T-helper 2 cell treated with Interferon-gamma antibody and Interleukin-4, amounts not matched to agents 100 ng/mL and 5 ng/mL, for 36 hours (primary cell): ENCODE measurements around the gene ACBD6. TPM values are rescaled to one million over a fixed set of nuclear protein-coding genes. Genes with fewer than 3 reads are reported as not detected.

ENCODE experiments used
- intact Hi-C: fragments of 100-400 bp; cut with micrococcal nuclease; formaldehyde crosslinking; loops from one replicate; pipeline ENCODE4 v1.15.1; 2023
- total RNA-seq: library from RNA; stranded (reverse); gene quantifications from 2 replicates; pipeline ENCODE4 v1.2.3, GENCODE V29; 2022

The ACBD6 gene
- total RNA-seq, 1 donor from 2014 or later: 47.6 TPM

GRCh38 chr1:180248731-180249681 lies 253.4 kb downstream of the ACBD6 start:
- intact Hi-C loops: no loop called here

- intact Hi-C loops: no loop called here
Observed at GRCh38 chr1:180248176-180248575, 254.2 kb downstream of the ACBD6 start.

GRCh38 chr1:180247580-180247979 lies 254.8 kb downstream of the ACBD6 start:
- intact Hi-C loops: no loop called here

- intact Hi-C loops: no loop called here
Observed at GRCh38 chr1:180247061-180247460, 255.3 kb downstream of the ACBD6 start.

GRCh38 chr1:180246579-180246978 lies 255.8 kb downstream of the ACBD6 start:
- intact Hi-C loops: no loop called here

- intact Hi-C loops: no loop called here
Observed at GRCh38 chr1:180244840-180245239, 257.5 kb downstream of the ACBD6 start.

- intact Hi-C loops: no loop called here
Observed at GRCh38 chr1:180243517-180244221, 258.7 kb downstream of the ACBD6 start.

- intact Hi-C loops: no loop called here
Observed at GRCh38 chr1:180241716-180242544, 260.4 kb downstream of the ACBD6 start.

- intact Hi-C loops: loop anchor here (5.0 kb wide), 1 partner anchor 1243 kb away; the partner anchor contains the start of gene CACNA1E
Observed at GRCh38 chr1:180239145-180240096, 263.0 kb downstream of the ACBD6 start.

- intact Hi-C loops: loop anchor here (5.0 kb wide), 1 partner anchor 1244 kb away; the partner anchor contains the start of gene CACNA1E
Observed at GRCh38 chr1:180238675-180239074, 263.7 kb downstream of the ACBD6 start.

Other genes with a start within 250 kb of the ACBD6 start
- not detected in 2 replicates for gene OVAAL, start 56.4 kb upstream of the ACBD6 start, total RNA-seq
- gene XPR1, start 129.4 kb upstream of the ACBD6 start, total RNA-seq: 17.9 and 20.1 TPM in 2 replicates